GM20431 (cell line): ENCODE measurements around the gene LGALS1.

Experiments
- in situ Hi-C: fragments of 300-500 bp; cut with MseI, MboI; formaldehyde crosslinking; loops from one replicate; pipeline ENCODE4 v1.15.0; 2020; ENCODE audit warnings: low sequenced_read_pairs; ENCODE audit not compliant: unreplicated experiment

The LGALS1 gene

DNA sequence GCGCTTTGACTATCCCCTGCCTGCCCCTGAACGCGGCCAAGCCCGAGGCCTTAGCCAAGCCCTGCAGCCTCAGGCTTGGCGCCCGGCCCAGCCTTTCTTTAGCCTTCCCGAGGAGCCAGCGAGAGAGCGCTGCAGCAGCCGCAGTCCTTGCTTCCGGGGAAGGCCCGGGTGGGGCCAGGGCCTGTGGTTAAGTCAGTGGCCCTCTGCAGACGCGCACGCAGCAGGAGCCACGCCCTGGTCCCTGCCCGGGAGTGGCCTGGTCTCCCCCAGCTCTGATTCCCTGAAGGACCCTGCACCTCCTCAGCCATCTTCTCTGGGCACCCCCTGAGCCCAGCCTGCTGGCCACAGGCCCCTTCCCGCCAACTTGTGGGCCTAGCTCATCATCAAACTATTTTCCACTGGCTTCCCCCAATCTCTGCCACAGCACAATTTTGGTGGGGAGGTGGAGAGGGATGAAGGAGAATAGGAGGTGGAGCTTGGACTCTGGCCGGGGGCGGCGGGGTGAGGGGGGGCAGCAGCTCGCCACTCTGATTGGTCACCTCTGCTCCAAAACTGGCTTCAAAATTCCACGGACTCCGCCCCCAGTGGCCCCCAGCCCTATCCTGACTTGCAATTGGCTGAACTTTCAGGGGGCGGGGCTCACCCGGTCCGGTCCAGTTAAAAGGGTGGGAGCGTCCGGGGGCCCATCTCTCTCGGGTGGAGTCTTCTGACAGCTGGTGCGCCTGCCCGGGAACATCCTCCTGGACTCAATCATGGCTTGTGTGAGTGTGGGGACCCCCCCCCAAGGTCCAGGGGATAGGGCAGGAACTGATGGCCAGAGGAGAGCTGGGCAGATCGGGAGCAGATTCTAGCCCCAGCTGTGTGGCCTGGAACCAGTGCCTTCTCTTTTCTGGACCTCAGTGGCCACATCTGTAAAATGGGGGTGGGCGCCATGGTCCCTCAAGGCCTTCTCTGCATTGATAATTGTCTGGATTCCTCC is at the start of gene LGALS1:
Gene LGALS1, plus strand, starts transcription at position 686 of the 979 bp plus-strand sequence. Its CDS starts 67 bp downstream, at position 753.
- in situ Hi-C loops, result no loop called here

DNA sequence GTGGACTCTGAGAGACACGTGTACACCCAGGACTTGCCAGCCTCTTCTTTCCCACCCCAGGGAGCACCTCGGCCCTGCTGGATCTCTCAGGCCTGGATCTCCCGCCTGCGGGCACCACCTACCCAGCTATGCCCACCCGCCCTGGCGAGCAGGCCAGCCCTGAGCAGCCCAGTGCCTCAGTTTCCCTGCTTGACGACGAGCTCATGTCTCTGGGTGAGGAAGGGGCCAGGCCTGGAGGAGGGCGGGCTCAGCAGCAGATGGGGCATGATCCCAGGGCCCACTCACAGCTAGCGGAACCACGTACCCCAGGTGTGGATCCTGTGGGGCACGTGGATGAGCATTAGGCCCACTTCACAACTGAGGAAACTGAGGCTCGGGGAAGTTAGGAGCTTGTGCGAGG is 49.7 kb upstream of the LGALS1 start:
- in situ Hi-C loops, result no loop called here

DNA sequence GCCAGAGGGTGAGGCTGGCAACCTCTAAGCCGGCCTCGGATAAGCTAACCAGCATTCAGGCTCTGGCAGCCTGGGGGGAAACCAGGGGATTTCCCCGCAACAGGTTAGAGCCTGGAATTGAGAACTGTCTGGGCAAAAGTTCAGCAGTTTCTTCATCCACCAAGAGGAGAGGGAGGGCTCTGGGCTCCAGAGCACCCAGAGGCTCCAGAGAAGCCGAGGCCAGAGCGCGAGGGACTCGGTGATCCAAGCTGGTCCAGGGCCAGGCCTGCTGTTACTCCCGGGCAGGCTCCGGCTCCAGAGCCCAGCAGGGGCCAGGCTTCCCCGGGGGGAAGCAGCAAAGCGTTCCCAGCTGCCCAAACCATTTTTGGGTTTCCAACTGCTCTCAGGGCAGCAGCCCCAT is 49.3 kb upstream of the LGALS1 start:
- in situ Hi-C loops, result no loop called here

DNA sequence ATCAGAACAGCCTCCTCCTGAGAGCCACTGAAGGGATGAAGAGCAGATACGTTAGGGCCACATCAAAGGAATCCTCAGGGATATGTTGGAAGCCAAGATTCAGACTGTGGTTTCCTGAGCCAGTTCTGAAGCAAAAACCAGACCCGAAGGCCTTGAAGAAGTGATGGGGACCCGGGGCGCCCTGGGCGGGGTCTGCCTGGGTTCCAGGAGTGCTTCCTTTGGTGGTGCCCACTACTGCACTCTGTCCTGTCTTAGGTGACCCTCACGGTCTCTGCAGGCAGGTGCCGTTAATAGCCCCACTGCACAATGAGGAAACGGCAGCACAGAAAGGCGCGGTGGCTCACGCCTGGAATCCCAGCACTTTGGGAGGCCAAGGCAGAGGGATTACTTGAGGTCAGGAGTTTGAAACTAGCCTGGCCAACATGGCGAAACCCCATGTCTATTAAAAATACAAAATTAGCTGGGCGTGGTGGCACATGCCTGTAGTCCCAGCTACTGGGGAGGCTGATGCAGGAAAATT is 48.8 kb upstream of the LGALS1 start:
- in situ Hi-C loops, result no loop called here

DNA sequence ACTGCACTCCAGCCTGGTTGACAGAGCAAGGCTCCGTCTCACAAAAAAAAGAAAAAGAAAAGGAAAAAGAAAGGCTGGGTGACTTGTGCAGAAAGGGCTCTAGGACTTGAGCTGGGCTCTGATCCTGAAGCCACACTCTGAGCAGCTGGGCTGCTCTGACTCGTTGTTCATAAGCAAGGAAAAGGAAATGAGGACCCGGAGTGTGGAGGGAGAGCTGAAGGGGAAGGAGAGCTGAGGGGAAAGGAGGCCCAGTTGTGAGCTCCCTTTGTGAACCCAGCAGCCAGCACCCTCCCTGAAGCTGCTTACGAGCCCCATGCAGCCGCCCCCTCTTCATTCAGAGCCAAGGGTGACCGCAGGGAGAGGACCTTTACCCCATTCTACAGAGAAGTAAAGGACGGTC is 48.3 kb upstream of the LGALS1 start:
- in situ Hi-C loops, result no loop called here

DNA sequence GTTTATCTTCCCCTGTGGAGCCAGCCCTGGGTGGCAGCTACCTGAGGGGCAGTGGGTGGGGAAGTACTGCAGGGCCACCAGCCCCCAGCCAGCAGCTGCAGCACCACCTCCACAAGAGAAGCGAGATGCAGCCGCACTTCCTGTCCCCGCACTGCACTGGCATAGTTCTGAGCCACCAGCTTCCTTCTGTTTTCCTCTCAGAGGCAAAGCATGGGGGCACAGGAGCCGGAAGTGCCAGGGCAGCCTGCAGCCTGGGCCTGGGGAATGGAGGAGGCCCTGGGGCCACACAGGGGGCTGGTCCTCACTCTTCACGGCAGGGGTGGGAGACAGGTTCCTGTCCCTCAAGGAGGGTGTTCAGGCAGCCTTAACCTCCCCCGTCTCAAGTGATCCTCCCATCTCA is 47.9 kb upstream of the LGALS1 start:
- in situ Hi-C loops, result no loop called here

DNA sequence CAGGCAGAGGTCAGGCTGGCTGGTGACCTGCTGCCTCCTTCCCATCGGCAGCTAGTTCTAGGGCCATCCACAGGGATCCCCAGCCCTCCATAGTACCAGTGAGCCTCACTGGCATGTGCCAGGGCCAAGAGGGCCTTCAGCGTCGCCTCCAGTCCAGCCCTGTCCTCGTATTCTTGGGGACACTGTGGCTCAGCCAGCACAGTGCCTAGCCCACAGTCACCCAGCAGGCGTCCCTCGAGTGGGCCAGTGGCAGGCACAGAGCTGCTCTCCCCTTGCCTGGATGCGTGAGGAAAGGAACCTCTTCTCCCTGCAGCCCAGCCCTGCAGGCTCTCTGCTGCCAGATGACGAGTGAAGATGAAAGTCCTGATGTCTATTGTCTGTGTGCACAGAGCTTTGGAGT is 46.6 kb upstream of the LGALS1 start:
- in situ Hi-C loops, result no loop called here

DNA sequence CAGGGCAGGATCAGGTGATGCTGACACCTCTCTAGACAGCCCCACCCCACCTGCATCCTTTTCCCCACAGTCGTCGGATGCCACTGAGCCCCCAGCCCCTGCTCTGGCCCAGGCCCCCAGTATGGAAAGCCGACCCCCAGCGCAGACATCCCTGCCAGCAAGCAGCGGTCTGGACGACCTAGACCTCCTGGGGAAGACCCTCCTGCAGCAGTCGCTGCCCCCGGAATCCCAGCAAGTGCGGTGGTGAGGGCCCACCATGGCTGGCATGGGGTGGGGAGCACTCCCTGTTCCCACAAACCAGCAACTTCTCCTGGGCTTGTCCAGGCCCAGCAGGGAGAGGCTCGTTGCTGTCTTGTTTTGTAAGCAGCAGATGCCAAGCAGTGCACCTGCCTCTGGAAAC is 45.5 kb upstream of the LGALS1 start:
- in situ Hi-C loops, result no loop called here

DNA sequence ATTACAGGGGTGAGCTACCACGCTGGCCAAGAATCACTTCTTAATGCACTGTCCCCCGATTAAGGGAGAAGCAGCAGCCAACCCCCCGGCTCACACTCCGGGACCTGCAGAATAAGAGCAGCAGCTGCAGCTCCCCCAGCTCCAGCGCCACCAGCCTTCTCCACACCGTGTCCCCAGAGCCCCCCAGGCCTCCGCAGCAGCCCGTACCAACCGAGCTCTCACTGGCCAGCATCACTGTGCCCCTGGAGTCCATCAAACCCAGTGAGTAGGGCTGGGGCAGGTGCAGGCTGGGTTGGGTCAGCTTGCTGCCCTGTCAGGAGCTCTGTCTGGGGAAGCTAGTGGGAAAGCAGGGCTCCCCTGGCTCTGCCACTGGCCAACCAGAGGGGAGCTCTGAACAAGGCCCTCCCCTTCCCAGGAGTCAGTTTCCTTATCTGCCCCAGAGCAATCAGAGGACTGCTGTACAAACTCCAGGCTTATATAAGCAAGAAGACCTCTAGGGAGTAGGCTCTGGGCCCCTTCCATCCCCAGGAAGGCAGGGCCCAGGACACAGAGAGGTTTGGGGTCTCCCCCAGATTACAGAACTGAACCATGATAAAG is 44.5 kb upstream of the LGALS1 start:
- in situ Hi-C loops, result no loop called here

DNA sequence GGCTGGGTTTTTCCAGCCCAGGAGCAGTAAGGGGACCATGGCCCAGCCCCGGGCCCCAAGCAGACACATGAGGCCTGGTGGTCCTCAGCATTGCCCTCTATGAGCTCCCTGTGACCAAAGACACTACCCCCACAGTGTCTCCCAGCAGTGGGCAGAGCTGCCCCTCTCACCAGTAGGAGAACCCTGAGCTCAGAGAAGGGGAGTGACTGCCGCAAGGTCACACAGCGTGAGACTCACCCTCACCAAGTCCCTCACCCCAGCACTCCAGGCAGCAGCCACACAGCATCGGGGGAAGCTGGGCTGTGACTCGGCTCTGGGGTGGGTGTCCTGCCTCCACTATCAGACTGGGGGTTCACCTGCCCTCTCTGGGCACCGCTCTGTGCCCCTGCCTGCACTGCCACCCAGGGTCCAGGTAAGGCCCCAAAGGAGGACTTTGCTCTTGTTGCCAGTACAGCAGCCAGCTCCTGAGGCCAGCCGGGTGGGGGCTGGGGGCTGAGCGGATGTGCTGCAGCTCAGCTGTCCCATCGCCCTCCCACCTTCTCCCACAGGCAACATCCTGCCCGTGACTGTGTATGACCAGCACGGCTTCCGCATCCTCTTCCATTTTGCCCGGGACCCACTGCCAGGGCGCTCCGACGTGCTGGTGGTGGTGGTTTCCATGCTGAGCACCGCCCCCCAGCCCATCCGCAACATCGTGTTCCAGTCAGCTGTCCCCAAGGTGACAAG is 43.8 kb upstream of the LGALS1 start:
- in situ Hi-C loops, result no loop called here

DNA sequence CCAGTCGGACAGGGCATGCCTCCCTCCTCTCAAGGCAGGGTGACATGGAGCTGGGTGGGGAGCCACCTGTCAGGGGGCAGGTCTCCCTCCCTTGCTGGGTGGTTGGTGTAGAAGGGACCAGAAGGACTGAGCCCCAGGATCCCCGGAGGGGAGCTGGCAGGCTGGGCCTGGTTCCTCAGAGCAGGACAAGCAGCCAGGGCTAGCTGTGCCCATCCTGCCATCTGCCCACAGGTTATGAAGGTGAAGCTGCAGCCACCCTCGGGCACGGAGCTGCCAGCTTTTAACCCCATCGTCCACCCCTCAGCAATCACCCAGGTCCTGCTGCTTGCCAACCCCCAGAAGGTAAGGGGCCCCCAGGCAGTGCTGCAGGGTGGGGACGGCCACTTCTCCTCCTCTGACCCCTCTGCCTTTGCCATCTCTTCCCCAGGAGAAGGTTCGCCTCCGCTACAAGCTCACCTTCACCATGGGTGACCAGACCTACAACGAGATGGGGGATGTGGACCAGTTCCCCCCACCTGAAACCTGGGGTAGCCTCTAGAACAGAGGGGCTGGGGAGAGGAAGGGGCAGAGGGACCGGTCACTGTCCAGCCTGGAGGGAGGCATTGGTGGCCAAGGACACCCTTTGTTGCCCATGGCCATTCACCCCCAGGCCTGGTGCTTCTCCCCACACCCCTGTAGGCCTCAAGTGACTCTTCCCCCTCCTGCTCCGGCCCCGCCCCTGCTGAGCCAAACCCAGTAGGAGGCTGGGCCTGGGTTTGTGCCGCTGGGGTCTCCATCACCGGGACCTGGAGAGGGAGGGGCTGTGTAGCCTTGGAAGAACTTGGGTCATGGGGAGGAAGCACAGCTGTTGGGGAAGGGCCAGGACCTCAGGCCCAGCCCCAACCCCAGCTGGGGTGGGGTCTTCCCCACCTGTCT is 43.0 kb upstream of the LGALS1 start:
- in situ Hi-C loops, result no loop called here

DNA sequence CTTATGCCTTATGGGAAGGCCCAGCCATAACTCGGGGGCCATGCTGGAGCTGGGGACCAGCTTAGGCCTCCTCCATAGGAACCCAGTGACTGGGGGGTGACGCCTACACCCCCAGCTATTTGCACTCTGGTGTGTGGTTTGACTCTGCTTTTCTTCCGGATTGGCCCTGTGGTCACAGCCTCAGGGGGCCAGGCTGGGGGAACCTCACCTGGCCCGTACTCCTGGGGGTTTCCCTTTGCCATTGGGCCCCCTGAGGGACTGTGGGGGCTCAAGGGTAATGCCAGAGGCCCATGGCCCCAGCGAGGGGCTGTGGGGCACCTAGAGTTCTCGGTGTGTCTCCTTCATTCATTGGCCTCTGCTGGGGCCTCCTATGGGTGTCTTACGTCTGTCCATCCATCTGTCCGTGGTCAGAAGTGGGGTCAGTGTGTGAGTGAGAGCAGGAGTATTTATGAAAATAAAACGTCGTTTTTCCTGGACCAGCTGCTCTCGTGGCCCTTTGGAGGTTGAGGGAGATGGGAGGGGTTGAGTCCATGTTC is 42.3 kb upstream of the LGALS1 start:
- in situ Hi-C loops, result no loop called here

DNA sequence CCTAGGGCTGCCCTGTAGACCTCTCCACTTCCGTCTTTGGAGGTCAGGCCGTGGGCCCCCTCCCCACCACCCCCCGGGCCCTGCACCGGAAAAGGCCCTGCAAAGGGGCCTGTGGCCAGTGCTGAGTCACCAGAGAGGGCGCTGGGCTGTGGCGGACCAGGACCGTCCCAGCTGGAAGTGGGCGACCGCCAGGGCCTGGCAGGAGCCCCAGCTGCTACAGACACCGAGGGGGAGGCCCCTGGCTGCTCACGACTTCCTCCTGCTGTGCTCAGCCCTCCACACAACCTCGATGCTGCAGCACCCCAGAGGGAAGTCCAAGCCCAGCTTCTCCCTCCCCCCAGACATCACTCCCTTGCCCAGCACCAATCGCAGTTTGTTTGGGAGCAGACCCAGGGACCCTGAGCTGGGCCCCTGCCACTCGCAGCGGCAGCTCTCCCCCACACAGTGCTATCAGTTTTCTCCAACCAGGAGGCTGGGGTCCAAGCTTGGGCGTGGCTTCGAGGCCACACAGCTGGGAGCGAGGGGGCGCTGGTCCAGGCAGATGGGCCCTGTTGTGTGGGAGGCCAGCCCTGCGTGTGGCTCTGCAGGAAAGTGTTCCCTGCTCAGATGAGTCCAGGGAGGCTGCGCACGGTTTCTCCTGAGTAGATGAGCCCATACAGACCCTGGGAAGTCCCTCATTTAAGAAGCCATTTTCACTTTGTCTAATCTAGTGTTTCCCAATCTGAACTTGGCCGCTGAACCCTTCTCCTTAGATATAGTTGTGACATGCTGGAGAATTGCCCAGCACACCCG is 41.6 kb upstream of the LGALS1 start:
- in situ Hi-C loops, result no loop called here

DNA sequence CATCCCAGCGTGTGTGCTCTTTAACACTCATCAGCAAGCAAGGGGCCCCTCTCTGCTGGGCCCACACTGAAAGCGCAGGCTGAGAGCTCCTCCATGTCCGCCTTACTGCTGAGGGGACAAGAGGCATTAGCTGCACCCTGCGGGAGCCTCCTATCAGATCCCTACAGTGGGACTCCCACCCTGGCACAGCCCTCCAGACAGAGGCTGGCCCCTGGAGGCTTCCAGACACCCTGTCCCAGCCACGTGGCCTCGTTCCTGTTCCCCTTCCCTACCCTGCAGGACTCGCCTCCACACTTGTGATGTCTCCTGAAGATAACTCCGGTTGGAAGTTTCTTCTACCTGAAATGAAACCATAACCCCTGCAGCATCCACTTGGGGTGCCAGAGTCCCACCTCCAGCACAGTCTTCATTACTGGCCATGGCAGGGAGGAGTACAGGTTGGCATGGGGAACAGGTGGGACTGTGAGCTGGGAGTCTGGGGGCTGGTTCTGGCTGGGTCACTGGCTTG is 41.0 kb upstream of the LGALS1 start:
- in situ Hi-C loops, result no loop called here

DNA sequence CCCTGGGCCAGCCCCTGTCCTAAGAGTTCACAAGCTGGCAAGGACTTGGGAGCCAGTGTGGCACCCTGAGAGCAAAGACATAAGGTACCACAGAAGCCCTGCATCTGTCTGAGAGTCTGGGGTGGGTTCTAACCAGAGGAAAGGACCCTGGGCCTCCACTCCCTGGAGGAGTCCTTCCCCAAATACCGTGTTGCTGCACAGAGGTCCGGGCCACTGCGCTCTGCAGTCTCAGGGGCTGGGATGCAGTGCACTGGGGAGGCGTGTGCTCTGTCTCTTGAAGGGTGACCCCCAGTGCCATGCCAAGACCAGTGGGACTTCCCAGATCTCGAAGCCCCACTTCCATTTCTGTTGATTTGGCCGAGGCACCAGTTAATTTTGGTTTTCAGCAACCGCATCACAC is 40.3 kb upstream of the LGALS1 start:
- in situ Hi-C loops, result no loop called here

DNA sequence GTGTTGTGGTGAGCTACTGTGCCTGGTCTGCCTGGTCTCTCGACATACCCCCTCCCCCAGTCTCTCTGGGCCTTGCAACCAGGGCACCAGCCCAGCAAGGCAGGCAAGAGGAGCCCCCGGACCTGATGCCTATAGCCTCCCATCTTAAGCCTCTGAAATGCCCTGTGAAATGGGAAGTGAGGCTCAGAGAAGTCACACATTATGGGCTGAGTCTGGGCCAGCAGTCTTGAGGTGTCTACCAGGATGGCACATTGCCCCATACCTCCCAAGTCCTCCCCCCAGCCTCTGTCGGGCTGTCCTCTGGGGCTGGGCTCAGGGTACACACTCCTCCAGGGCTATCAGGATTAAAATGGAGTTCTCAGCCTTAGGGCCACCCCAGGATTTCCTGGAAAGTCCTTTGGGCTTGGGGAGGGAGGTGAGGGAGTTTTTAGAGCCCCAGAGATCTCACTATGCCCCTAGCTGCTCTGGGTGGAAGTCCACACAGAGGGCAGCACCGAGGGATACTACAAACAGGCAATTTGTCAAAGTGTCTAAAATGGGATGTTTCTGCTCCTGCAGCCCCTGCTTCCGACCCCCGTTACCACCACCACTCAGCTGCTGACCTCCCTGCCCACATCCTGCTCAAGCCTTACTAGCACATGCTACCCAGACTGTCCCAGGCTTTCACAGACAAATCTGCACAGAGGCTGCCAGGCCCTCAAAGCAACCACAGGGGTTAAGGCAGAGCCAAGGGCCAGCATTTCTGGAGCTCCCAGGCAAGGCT is 39.1 kb upstream of the LGALS1 start:
- in situ Hi-C loops, result no loop called here

DNA sequence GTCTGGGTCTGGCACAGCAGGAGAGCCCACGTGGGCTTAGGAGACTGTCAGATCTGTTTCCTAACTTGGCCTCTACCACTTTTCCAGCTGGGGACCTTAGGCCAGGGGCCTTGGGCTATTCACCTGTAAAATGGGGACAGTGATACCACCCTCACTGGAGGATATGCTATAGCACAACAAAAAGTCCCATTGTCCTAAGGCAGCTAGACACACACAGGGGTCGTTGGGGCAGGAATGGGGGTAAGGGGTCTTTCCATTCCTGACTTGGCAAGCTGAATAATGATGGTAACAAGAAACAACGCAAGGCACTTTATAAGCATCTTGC is 38.5 kb upstream of the LGALS1 start:
- in situ Hi-C loops, result no loop called here
